GM23248 (cell line): Measurements from ENCODE around the gene DNAJC7. TPM values are rescaled to one million over a fixed set of nuclear protein-coding genes. Genes with fewer than 3 reads are reported as not detected.

ENCODE experiments used
- DNase-seq: peaks from one replicate; pipeline ENCODE4 v3.0.0-alpha.2; 2015
- H2AFZ ChIP-seq: fragments of 200-600 bp; sonication (generic); 2 replicates; pipeline ENCODE4 v1.6.1; 2016; ENCODE audit warnings: antibody characterized with exemption
- H3F3A ChIP-seq: fragments of 200-600 bp; sonication (generic); 2 replicates; pipeline ENCODE4 v1.6.1; 2016; ENCODE audit warnings: mild to moderate bottlenecking, antibody characterized with exemption, mixed run types; ENCODE audit not compliant: insufficient read depth
- H3K27ac ChIP-seq: fragments of 200-600 bp; sonication (generic); 2 replicates; pipeline ENCODE4 v1.5.1; 2016; ENCODE audit warnings: mild to moderate bottlenecking
- H3K27me3 ChIP-seq: fragments of 200-600 bp; sonication (generic); replicated peaks from 2 replicates; pipeline ENCODE4 v1.6.1; 2016; ENCODE audit warnings: mild to moderate bottlenecking; ENCODE audit not compliant: insufficient read depth
- H3K36me3 ChIP-seq: fragments of 200-600 bp; sonication (generic); 2 replicates; pipeline ENCODE4 v1.6.1; 2016; ENCODE audit warnings: low read depth, mild to moderate bottlenecking
- H3K4me1 ChIP-seq: fragments of 200-600 bp; sonication (generic); 2 replicates; pipeline ENCODE4 v1.6.1; 2016; ENCODE audit warnings: mild to moderate bottlenecking; ENCODE audit not compliant: insufficient read depth
- H3K4me2 ChIP-seq: fragments of 200-600 bp; sonication (generic); one replicate; pipeline ENCODE4 v1.6.1; 2016; ENCODE audit warnings: mild to moderate bottlenecking; ENCODE audit not compliant: unreplicated experiment
- H3K4me3 ChIP-seq: fragments of 200-600 bp; sonication (generic); 2 replicates; pipeline ENCODE4 v1.5.1; 2016; ENCODE audit warnings: mild to moderate bottlenecking
- H3K79me2 ChIP-seq: fragments of 200-600 bp; sonication (generic); 2 replicates; pipeline ENCODE4 v1.6.1; 2016; ENCODE audit warnings: mild to moderate bottlenecking; ENCODE audit not compliant: insufficient read depth
- H3K9ac ChIP-seq: fragments of 200-600 bp; sonication (generic); 2 replicates; pipeline ENCODE4 v1.6.1; 2016; ENCODE audit warnings: mild to moderate bottlenecking
- H3K9me2 ChIP-seq: fragments of 200-600 bp; sonication (generic); 2 replicates; pipeline ENCODE4 v1.6.1; 2016; ENCODE audit warnings: mixed run types, mild to moderate bottlenecking, moderate library complexity; ENCODE audit not compliant: insufficient read depth
- H3K9me3 ChIP-seq: fragments of 200-600 bp; sonication (generic); one replicate; pipeline ENCODE4 v1.6.1; 2017; ENCODE audit warnings: low read depth
- H4K20me1 ChIP-seq: fragments of 200-600 bp; sonication (generic); 2 replicates; pipeline ENCODE4 v1.6.0; 2016; ENCODE audit not compliant: insufficient read depth
- EZH2 ChIP-seq: fragments of 200-600 bp; sonication (generic); IDR thresholded peaks from 2 replicates; pipeline ENCODE4 v1.6.1; 2018; ENCODE audit warnings: antibody characterized with exemption, mild to moderate bottlenecking; ENCODE audit not compliant: insufficient read depth, poor library complexity, severe bottlenecking
- EZH2phosphoT487 ChIP-seq: fragments of 200-600 bp; sonication (generic); IDR thresholded peaks from 2 replicates; pipeline ENCODE4 v1.6.1; 2018; ENCODE audit warnings: antibody characterized with exemption, moderate library complexity, mild to moderate bottlenecking, low read depth; ENCODE audit not compliant: insufficient read depth
- WGBS, 2 experiments: methylation state at CpG; one replicate each; pipeline ENCODE4 v1.1.6; 2015 to 2017; ENCODE audit warnings: low lambda C conversion rate in 2 of 2, low coverage in 1 of 2; ENCODE audit errors: missing lambda C conversion rate in 2 of 2; 5-methylcytosine and 5-hydroxymethylcytosine counted together
- in situ Hi-C: fragments of 300-500 bp; cut with MboI; formaldehyde crosslinking; loops from 2 replicates; pipeline ENCODE4 v1.15.0; 2020
- polyA plus RNA-seq: library from polyadenylated mRNA; unstranded; fragments of >200 nt; fragmentation: Nextera tagmentation; extraction: Ambion mirVana; gene quantifications from 2 replicates; pipeline ENCODE4 v1.2.1, GENCODE V29; 2016
- total RNA-seq: library from RNA; depleted of rRNA; stranded (reverse); fragments of >200 nt; shearing (Covaris generic); gene quantifications from 2 replicates; pipeline ENCODE4 v1.2.3, GENCODE V29; 2014

The DNAJC7 gene
- total and polyA plus RNA-seq, 2 experiments from 2014 or later = 61.6 to 73.5 TPM

DNA sequence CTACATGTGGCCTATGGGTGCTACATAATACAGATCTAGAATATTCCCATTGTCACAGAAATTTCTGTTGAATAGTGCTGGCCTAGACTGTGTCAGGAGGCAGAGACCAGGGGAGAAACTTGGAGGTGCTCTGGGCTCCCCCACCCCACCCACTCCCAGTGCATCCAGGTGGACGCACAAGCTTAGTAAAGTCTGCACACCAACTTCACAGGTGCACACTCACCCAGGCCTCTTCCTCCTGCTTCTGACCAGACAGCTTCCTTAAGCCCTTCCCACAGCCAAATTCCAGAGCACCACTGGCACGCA is 58.3 kb downstream of the DNAJC7 start:
- H3K9me2 ChIP-seq = no peaks in the 10 kb centered on the region
- no peak overlapping the region for H3K4me2 ChIP-seq
- H3K9ac ChIP-seq = no peak overlapping the region
- no peaks in the 10 kb centered on the region for H3K27me3 ChIP-seq
- H3K9me3 ChIP-seq = no peaks in the 10 kb centered on the region
- H3K79me2 ChIP-seq = no peaks in the 10 kb centered on the region
- peaks cover 5% of the 10 kb centered on the region; the same call in 1 of the 2 replicates for H3K4me1 ChIP-seq
- no peak for DNase-seq
- no peaks in the 10 kb centered on the region for H4K20me1 ChIP-seq
- 75 to 77% methylated on average over 2 of the region's 2 CpGs for WGBS, 2 experiments
- in situ Hi-C loops = no loop called here
- no peak for TF ChIP-seq EZH2phosphoT487
- no peak for TF ChIP-seq EZH2
- no peak overlapping the region for H3K27ac ChIP-seq
- no peaks in the 10 kb centered on the region for H3K36me3 ChIP-seq
- no peak overlapping the region for H3K4me3 ChIP-seq
- no peaks in the 10 kb centered on the region for H3F3A ChIP-seq
- no peak overlapping the region for H2AFZ ChIP-seq

- no peaks in the 10 kb centered on the region for H3K9me3 ChIP-seq
- no peaks in the 10 kb centered on the region for H3K79me2 ChIP-seq
- peaks cover 5% of the 10 kb centered on the region; the same call in 1 of the 2 replicates for H3K4me1 ChIP-seq
- H3K27ac ChIP-seq = no peak overlapping the region
- no peak overlapping the region for H3K4me3 ChIP-seq
- TF ChIP-seq EZH2 (no peak), EZH2phosphoT487 (no peak)
- WGBS, 2 experiments = 74 to 76% methylated on average over 6 of the region's 6 CpGs
- no peak overlapping the region for H3K9ac ChIP-seq
- no peaks in the 10 kb centered on the region for H4K20me1 ChIP-seq
- no peaks in the 10 kb centered on the region for H3K9me2 ChIP-seq
- no peak overlapping the region for H2AFZ ChIP-seq
- H3K27me3 ChIP-seq = no peaks in the 10 kb centered on the region
- H3K36me3 ChIP-seq = no peaks in the 10 kb centered on the region
- no peak overlapping the region for H3K4me2 ChIP-seq
- DNase-seq = no peak
- in situ Hi-C loops = no loop called here
- no peaks in the 10 kb centered on the region for H3F3A ChIP-seq
These were observed 59.3 kb downstream of the DNAJC7 start for GRCh38 chr17:41957869-41958439.

DNA sequence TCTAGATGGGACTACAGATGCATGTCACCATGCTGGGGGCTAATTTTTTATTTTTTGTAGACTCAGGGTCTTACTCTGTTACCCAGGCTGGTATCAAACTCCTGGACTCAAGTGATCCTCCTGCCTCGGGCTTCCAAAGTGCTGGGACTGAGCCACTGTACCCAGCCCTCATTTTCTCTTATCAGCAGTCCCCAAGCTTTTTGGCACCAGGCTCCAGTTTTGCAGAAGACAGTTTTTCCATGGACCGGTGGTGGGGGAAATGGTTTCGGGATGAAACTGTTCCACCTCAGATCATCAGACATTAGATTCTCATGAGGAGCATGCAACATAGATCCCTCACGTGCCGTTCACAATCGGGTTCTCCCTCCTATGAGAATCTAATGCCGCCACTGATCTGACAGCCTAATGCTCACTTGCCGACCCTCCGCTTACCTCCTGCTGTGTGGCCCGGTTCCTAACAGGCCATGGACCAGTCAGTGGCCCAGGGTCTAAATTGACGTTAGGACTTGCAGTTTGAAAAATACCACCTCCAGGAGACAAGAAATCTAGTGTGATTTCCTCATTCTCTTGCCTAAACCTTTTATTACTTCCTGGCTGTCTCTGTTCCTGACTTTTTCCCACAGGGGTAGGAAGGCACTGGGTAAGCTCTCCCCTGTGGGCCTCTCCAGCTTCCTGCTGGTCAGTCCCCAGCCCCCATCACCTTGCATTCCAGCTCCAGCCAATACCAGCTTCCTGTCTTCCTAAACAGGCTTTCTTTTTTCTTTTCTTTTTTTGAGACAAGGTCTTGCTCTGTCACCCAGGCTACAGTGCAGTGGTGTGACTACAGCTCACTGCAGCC is 60.0 kb downstream of the DNAJC7 start:
- H3K9me3 ChIP-seq = no peaks in the 10 kb centered on the region
- no peak overlapping the region for H3K4me3 ChIP-seq
- H3K4me2 ChIP-seq = no peak overlapping the region
- H3K9ac ChIP-seq = no peak overlapping the region
- no peaks in the 10 kb centered on the region for H4K20me1 ChIP-seq
- peak overlapping the region; percentile 51; the same call in 1 of the 2 replicates for H2AFZ ChIP-seq
- TF ChIP-seq EZH2 = no peak
- TF ChIP-seq EZH2phosphoT487 = no peak
- H3K9me2 ChIP-seq = no peaks in the 10 kb centered on the region
- no peaks in the 10 kb centered on the region for H3K79me2 ChIP-seq
- no peaks in the 10 kb centered on the region for H3F3A ChIP-seq
- peaks cover 5% of the 10 kb centered on the region; the same call in 1 of the 2 replicates for H3K4me1 ChIP-seq
- no peak overlapping the region for H3K27ac ChIP-seq
- 88 to 90% methylated on average over 11 of the region's 11 CpGs for WGBS, 2 experiments
- DNase-seq = no peak
- in situ Hi-C loops = no loop called here
- no peaks in the 10 kb centered on the region for H3K27me3 ChIP-seq
- H3K36me3 ChIP-seq = no peaks in the 10 kb centered on the region

GRCh38 chr17:41956522-41956921 is 60.7 kb downstream of the DNAJC7 start:
- 78 to 80% methylated on average over 6 of the region's 6 CpGs for WGBS, 2 experiments
- Histone ChIP-seq H3K4me1 (peaks cover 5% of the 10 kb centered on the region; the same call in 1 of the 2 replicates), H3K9me2 (no peaks in the 10 kb centered on the region), H3K36me3 (no peaks in the 10 kb centered on the region), H4K20me1 (no peaks in the 10 kb centered on the region), H3K4me3 (no peak overlapping the region), H3K79me2 (no peaks in the 10 kb centered on the region), H3K9ac (no peak overlapping the region), H2AFZ (no peak overlapping the region), H3F3A (no peaks in the 10 kb centered on the region), H3K4me2 (no peak overlapping the region), H3K27me3 (no peaks in the 10 kb centered on the region), H3K27ac (no peak overlapping the region), H3K9me3 (no peaks in the 10 kb centered on the region)
- no peak for TF ChIP-seq EZH2
- no peak for TF ChIP-seq EZH2phosphoT487
- in situ Hi-C loops = no loop called here
- no peak for DNase-seq
